ENCODE results near the gene MBD3L2B.

- no peak for TF ChIP-seq CTCF (IDR thresholded peaks at IDR 0.05; ENCODE audit: extremely low read depth in 1 of 2, insufficient read depth in 1 of 2, low read depth in 1 of 2, low read length in 2 of 2)
- TF ChIP-seq EZH2 (IDR thresholded peaks at IDR 0.05; ENCODE audit: borderline replicate concordance, low read depth, low read length, severe bottlenecking): no peak
- TF ChIP-seq MAX (IDR thresholded peaks at IDR 0.05; ENCODE audit: insufficient read depth, insufficient read length): no peak
- TF ChIP-seq MYC (IDR thresholded peaks at IDR 0.05; ENCODE audit: low read depth, low read length): no peak
- no peak for TF ChIP-seq POLR2AphosphoS5 (IDR thresholded peaks at IDR 0.05; ENCODE audit: insufficient read depth, low read depth, low read length)
These were observed 20.4 kb downstream of the MBD3L2B start for GRCh38 chr19:7000816-7001215.
